GM19240 (cell line): ENCODE results near the gene TXN2.
"Not testable (repeated sequence)": the region's sequence is repeated elsewhere in the genome, so short reads cannot be mapped to it uniquely, and the experiment has no call there.

Experiments
- DNase-seq: peaks from one replicate; pipeline ENCODE4 v3.0.0; 2011; ENCODE audit warnings: low spot score; ENCODE audit not compliant: insufficient read length

The TXN2 gene, protein sequence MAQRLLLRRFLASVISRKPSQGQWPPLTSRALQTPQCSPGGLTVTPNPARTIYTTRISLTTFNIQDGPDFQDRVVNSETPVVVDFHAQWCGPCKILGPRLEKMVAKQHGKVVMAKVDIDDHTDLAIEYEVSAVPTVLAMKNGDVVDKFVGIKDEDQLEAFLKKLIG

DNA sequence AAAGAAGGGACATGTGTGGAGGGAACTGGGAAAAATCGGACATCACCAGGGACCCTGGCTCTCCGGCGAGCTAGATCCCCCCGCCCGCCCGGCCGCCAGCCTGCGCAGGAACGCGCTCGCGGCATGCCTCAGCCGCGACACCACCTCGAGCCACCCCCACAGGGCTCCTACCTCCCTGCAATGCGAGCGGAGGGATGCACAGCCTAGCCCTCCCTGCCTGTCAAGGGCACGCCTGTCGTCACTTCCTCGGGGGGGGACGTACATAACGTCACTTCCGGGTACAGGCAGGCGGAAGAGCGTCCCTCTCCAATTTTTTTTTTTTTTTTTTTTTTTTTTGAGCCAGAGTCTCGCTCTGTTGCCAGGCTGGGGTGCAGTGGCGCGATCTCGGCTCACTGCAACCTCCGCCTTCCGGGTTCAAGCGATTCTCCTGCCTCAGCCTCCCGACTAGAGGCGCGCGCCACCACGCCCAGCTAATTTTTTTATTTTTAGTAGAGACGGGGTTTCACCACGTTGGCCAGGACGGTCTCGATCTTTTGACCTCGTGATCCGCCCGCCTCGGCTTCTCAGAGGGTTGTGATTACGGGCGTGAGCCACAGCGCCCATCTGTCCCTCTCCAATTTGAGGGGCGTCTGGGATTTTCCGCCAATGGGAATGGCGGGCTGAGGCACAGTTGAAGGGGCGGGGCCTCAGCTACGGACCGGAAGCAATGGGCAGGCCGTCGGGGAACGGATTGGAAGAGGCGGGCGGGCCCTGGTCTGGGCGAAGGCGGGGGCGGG, at the start of gene TXN2:
TXN2 (minus strand) TSS at position 248 of the 776 bp plus-strand sequence. CDS start 803 bp downstream, outside the sequence.
- DNase-seq = peak; percentile 97

GRCh38 chr22:36528795-36529751, 47.6 kb upstream of the TXN2 start, which contains the start of gene EIF3D:
Gene EIF3D (minus strand): TSS chr22:36529166. CDS start chr22:36526121, 3,045 bp downstream.
- DNase-seq = peak; percentile 81

GRCh38 chr22:36528341-36528740, 46.9 kb upstream of the TXN2 start:
- DNase-seq = no peak

- no peak for DNase-seq
Observed at GRCh38 chr22:36522662-36523061, 41.2 kb upstream of the TXN2 start.

DNA sequence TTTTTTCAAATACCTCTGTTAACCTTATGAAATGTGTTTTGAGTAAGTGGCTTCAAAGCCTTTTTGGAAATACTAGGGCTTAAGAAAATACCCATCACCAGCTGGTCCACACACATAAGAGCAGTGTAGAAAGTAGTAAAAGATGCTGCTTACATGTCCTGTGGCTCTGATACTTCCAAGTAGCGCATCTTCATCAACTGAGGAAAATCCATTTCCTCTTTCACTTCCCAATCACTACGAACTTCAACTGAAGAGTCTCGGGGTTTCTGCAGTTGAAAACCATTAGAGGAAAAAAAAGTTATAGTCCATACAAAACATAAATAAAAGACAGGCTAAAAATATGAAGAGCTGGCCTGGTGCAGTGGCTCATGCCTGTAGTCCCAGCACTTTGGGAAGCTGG, 39.0 kb upstream of the TXN2 start:
- no peak for DNase-seq

DNA sequence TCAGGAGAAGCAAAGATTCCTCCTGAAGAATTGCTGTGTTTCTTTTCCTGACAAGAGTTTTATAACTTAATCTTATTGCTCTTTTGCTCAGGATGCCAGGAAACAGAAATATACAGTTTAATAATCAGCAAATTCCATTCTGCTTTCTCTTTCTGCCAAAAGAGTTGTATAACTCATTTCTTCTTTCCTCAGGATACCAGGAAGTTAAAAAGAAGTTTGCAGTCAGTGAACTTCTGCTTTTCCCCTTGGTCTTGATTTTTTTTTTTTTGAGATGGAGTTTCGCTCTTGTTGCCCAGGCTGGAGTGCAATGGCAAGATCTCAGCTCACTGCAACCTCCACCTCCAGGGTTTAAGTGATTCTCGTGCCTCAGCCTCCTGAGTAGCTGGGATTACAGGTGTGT, 38.5 kb upstream of the TXN2 start:
- not testable (repeated sequence) for DNase-seq

DNA sequence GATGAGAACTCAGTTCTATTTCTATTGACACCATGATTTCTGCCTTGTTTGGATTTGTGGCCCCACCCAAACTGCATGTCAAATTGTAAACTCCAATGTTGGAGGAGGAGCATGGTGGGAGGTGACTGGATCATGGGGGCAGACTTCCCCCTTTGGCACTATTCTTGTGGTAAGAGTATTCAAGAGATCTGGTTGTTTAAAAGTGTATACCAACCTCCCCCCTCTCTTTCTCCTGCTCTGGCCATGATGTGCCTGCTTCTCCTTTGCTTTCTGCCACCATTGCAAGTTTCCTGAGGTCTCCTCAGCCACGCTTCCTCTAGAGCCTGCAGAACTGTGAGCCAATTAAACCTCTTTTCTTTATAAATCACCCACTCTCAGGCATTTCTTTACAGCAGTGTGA, 33.3 kb upstream of the TXN2 start:
- DNase-seq = no peak

DNA sequence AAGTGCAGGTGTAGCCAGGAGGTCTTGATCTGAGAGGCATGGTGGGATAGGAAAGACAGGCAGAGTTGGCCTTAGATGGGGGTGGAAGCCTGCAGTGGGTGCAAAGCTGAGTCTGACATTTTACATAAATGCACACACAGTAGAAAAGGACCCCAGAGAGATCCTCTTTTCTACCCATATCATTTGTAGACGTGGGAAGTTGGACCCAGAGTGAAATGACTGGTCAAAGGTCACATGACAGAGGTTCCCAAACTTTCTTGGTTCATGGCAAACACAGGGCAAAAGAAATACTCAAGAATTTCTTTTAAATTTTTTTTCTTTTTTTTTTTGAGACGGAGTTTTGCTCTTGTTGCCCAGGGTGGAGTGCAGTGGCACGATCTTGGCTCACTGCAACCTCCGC, 31.6 kb upstream of the TXN2 start:
- DNase-seq = no peak

DNA sequence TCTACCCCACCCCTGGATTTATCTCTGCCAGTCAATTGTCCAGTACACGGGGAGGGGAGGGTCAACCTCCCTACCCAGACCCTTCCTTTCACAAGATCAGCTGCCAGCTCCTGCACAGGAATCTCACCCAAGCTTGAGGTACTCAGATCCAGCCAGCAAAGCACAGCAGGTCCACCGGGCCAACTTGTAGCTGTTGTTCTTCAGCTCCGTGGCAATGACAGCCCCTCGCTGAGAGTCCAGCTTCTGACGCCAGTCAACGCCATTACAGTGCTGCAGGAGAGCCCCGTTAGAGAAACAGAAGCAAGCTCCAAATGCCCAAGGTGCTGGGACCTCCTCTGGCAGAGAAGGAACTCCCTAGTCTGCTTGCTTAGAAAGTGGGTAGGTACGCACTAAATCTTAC, 30.9 kb upstream of the TXN2 start:
- DNase-seq = no peak

DNA sequence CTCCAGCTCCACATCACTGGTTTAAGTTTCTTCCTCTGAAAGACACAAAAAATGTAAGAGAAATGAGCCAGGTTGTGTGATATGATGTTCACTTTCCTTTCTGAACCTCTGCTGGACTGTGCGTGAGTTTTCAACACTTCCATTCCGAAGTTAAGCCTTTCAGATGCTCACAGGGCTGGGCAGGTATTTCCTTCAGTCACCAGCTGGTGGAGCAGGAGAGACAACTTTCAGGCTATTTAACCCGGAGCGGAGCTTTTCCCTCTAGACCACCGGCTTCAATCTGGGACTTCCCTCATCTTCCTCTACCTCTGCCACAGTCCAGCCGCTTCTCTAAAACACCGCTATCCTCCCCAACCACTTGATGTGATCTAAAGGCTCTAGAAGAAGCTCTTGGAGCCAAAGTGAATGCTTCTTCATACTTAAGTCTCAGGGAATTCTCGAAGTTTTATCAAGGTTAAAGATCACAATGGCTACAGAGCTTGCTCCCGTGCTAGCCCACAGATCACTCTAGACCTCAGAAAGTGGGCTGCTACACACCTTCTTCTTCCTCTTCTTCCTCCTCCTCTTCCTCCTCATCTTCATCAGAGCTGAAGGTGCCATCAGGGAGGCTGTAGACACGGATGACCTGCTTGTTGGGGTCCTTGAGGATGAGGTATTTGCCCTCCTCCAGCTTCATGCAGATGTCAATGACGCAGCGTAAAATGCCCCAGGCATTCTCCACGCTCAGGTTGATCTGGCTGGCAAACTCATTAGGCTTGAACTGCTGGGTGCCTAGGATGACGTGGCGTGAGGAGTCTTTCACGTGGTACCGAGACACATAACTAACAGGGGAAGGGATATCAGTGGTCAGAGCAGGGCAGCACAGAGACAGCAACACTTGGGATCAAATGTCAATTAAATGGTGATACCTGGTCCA, 29.8 kb upstream of the TXN2 start:
- DNase-seq = no peak

- no peak for DNase-seq
Observed at GRCh38 chr22:36510384-36510783, 28.9 kb upstream of the TXN2 start.

- DNase-seq = no peak
Observed at GRCh38 chr22:36507518-36508010, 26.1 kb upstream of the TXN2 start.

DNA sequence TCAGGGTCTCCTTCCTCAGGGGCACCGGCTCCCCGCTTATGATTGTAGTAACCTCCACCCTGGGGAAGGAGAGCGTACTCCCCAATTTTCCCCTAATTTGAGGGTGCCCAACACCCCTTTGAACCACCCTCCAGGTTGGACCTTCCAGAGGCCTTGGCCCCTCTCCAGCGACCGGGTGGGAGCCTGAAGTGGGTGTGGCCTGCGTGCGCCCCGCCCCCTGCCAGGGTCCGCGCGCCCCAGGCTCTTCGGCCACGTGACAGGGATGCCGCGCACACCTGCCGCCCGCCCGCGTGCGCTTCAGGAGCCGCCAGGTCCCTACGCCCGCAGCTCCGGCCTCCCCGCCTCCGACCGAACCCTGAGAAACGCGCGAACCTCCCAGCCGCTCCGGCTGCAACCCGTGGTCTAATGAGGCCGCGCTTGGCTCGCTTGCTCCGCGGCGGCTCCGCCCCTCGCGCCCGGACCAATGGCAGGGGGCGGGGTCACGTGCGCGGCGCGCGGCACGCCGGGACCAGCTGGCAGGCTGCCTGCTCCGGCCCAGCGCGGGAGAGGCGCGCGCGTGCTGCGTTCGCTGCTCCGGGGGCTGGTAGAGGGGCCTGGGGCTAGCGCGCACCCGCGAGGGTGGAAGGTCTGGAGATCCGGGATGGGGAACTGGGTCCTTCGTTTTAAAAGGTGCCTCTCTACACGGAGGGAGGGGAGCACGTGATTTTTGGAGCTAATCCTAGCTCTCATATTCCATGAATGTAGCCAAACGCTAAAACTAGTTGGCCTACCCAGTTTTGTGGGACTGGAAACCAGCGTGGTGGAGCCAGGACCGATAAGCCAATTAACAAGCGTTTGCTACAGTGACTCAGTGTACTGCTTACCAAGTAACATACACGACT, 25.4 kb upstream of the TXN2 start, which contains the start of gene FOXRED2:
FOXRED2 (minus strand) TSS at position 404 of the 881 bp plus-strand sequence. CDS start 618 bp downstream, outside the sequence.
- DNase-seq = peak; percentile 94

DNA sequence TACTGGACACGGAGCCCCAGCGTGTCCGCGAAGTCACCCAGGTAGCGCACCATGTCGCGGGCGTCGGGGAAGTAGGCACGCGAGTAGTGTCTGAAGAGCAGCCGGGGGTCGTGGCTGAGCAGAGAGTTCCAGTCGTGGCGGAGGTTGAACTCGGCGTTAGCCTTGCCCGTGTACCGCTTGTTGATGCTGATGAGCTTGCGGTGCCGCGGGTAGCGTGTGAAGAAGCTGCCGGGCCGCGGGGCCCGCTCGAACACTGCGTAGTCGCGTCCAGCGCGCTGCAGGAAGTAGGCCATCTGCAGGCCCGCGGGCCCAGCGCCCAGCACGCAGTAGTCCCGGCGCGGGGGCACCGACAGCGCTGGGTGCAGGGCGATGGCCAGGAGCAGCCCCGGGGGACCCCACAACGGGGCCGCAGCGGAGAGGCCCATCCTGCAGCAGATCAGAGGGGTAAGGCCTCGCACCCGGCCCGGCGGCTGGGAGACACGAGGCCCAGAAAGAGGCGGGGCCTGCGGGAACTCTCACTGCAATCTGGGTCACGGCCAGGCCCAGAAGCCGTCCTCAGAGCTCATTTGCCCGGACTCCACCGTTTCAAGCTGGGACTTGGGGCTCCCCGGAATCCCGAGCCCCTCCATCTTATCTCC, 24.7 kb upstream of the TXN2 start:
- no peak for DNase-seq

- no peak for DNase-seq
Observed at GRCh38 chr22:36497910-36498665, 16.6 kb upstream of the TXN2 start.

DNA sequence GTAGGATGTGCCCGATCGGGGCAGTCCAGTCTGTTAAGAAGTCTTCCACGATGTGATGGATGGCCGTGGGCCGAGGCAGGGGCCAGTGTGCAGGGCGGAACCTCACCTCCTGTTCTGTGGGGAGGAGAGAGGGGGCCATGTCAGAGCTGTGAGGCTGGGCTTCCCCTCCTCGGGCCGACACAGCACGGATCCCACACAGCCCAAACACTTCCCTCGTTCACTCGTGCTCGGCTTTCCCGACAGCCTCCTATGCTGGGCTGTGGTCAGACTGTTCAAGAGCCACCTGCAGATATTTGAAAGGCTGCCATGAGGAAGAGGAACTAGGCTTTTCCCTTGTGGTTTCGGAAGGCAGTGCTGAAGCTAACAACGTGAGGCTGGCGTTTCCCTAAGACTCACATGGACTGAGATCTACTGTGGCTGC, 12.3 kb upstream of the TXN2 start:
- peak; percentile 45 for DNase-seq

GRCh38 chr22:36492109-36492508, 10.7 kb upstream of the TXN2 start:
- DNase-seq = no peak

DNA sequence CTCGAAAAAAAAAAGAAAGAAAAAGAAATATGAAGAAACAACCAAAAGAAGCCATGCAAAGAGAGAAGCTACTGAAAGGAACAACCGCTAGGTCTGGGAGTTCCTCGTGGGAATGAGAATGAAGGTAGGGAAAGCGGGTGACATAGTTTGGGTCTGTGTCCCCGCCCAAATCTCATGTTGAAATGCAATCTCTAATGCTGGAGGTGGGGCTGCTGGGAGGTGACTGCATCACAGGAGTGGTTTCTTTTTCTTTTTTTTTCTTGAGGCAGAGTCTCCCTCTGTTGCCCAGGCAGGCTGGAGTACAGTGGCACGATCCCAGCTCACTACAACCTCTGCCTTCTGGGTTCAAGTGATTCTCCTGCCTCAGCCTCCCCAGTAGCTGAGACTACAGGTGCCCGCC, 9.7 kb upstream of the TXN2 start:
- no peak for DNase-seq
